ENCODE measurements around the gene BRSK2.
"Not testable (repeated sequence)": the region's sequence is repeated elsewhere in the genome, so short reads cannot be mapped to it uniquely, and the experiment has no call there.

The BRSK2 gene

DNA sequence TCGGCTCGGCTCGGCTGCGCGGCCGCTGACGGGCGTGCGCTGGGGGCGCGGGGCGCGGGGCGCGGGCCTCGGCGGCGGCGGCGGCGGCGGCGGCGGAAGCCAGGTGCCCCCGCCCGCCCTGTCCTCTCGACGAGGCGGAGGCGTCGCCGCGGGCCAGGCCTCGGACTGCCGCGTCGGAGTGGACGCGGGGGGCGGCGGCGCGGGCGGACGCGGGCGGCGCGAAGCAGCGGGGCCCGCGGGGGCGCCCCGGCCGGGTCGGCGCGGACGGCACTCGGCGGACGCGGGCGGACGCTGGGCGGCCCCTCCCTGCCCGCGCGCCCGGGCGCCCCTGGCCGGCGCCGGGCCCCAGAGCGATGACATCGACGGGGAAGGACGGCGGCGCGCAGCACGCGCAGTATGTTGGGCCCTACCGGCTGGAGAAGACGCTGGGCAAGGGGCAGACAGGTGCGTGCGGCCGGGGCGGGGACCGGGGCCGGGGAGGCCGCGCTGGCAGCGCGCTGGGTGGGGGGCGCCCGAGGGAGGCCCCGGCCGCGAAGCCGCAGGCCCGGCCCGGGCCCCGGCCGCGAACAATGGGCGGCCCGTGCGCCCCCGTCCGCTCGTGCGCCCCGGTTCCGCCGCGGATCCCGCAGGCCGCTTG is at the start of gene BRSK2:
TSS of gene BRSK2 (plus strand) at position 3 of the 637 bp plus-strand sequence. CDS start at position 354, 351 bp downstream.
- peak within 1 kb of the TSS; percentile 53 for H3K4me3 ChIP-seq (ENCODE audit: low read depth, low read length)

- no peak overlapping the region for H3K4me3 ChIP-seq (ENCODE audit: low read depth, low read length)
These were observed 49.6 kb upstream of the BRSK2 start for GRCh38 chr11:1340111-1340510.

GRCh38 chr11:1341226-1341625 is 48.5 kb upstream of the BRSK2 start:
- not testable (repeated sequence) for H3K4me3 ChIP-seq (ENCODE audit: low read depth, low read length)

- H3K4me3 ChIP-seq (ENCODE audit: low read depth, low read length): no peak overlapping the region
These were observed 47.7 kb upstream of the BRSK2 start for GRCh38 chr11:1341928-1342524.

DNA sequence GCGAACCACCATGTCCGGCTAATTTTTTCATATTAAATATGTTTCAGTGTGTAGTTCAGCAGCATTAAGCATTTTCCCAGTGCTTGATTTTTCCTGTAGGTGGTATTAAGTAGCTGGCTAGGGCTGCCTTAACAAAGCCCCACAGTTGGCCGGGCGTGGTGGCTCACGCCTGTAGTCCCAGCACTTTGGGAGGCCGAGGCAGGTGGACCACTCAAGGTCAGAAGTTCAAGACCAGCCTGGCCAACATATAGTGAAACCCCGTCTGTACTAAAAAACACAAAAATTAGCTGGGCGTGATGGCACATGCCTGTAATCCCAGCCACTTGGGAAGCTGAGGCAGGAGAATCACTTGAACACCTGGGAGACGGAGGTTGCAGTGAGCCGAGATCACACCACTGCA is 46.8 kb upstream of the BRSK2 start:
- no peak overlapping the region for H3K4me3 ChIP-seq (ENCODE audit: low read depth, low read length)

DNA sequence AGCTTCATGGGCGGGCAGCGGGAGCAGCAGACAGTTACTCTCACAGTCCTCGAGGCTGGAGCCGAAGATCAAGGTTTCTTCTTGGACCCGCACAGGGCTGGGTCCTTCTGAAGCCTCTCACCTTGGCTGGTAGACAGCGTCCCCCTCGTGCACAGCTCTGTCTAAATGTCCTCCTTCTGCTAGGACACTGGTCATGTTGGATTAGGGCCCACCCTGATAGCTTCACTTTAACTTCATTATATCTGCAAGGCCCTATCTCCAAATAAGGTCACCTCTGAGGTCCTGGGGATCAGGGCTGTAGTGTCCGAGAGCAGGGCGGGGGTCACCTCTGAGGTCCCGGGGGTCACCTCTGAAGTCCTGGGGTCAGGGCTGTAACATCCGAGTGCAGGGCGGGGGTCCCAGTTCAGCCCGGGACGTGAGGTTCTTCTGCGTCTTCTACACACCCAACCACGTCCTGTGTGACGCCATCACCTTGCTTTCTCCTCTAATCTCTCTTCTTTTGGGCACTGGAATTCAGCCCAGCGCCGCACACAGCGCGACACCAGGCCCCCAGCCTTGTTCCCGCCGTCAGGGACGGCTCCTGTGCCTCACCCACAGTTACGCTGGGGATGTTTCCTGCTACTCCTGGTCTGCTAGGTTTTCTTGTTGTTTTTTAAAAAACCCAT is 46.2 kb upstream of the BRSK2 start:
- no peak overlapping the region for H3K4me3 ChIP-seq (ENCODE audit: low read depth, low read length)

DNA sequence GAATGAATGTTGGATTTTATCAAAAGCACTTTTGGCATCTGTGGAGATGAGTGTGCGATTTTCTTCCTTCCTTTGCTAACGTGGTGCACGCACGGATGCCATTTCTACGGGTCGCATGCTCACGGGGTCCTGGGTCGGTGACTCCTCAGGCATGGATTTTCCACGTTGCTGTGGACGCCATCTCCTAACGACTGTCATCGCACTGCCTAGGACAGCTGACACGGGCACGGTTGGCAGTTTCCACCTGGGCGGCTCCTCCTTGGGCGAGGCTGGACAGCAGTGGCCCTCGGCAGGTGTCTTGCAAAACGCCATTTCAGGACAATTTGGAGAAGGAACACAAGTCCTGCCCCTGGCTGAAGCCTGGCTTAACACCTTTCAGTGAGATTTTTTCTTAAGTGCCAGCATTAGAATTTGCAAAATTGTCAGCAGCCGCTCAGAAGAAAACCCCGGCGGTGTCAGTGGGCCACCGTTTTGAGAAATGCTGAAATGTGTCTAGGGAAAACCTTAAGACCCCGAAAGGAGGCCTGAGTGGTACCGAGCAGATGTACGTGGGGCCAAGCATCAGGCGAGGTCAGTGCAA is 45.6 kb upstream of the BRSK2 start:
- no peak overlapping the region for H3K4me3 ChIP-seq (ENCODE audit: low read depth, low read length)

- no peak overlapping the region for H3K4me3 ChIP-seq (ENCODE audit: low read depth, low read length)
These were observed 43.8 kb upstream of the BRSK2 start for GRCh38 chr11:1345737-1346513.

- no peak overlapping the region for H3K4me3 ChIP-seq (ENCODE audit: low read depth, low read length)
These were observed 42.9 kb upstream of the BRSK2 start for GRCh38 chr11:1346669-1347390.

DNA sequence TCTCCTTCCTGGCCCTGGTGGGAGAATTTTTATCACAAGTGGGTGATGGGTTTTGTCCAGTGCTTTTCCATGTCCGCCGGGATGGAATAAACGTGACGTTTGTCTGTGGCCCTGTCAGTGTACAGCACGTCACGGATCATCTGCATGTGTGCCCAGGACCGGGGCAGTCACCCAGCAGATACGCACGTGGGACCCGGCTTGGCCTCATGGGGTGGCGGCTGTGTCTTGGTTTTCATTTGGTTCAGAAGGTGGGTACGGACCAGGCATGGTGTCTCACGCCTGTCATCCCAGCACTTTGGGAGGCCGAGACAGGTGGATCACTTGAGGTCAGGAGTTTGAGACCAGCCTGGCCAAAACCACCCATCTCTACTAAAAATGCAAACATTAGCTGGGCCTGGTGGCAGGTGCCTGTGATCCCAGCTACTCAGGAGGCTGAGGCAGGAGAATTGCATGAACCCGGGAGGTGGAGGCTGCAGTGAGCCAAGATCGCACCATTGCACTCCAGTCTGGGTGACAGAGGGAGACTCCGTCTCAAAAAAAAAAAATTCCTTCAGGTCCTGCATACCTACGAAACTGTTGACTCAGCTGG is 42.2 kb upstream of the BRSK2 start:
- H3K4me3 ChIP-seq (ENCODE audit: low read depth, low read length): not testable (repeated sequence)

- H3K4me3 ChIP-seq (ENCODE audit: low read depth, low read length): no peak overlapping the region
These were observed 41.5 kb upstream of the BRSK2 start for GRCh38 chr11:1348146-1348795.

GRCh38 chr11:1348796-1349326 is 40.9 kb upstream of the BRSK2 start:
- H3K4me3 ChIP-seq (ENCODE audit: low read depth, low read length): no peak overlapping the region

- H3K4me3 ChIP-seq (ENCODE audit: low read depth, low read length): no peak overlapping the region
These were observed 40.2 kb upstream of the BRSK2 start for GRCh38 chr11:1349327-1350041.

DNA sequence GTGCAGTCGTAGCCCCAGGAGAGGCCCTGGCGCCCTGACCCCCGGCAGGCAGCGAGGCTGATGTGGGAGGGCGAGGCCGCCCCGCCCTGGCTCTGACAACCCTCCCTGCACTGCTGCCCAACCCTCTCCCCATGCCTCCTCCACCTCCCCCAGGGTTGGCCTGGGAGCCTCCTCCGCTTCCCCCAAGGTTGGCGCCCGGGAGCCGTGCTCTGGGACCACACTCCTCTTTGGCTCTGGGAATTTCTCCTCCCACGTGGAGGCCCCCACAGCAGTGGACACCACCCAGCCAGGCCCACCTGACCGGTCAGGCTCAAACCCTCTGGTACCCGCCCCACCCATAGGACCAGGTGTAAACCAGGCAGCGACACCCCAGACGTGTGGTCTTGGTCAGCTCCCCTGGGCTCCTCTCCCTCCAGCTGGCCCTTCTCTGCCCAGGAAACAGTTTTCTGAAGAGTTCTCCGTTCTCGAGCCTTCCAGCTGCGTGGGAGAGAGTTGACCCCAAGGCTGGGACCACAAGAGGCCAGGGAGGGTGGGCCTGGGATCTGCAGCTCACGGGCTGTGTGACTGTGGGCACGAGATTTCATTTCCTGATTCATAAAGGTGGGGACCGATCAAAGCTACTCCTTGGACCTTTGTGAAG is 39.5 kb upstream of the BRSK2 start:
- H3K4me3 ChIP-seq (ENCODE audit: low read depth, low read length): no peak overlapping the region

GRCh38 chr11:1351278-1351937 is 38.3 kb upstream of the BRSK2 start:
- H3K4me3 ChIP-seq (ENCODE audit: low read depth, low read length): no peak overlapping the region

GRCh38 chr11:1352696-1353382 is 36.9 kb upstream of the BRSK2 start:
- H3K4me3 ChIP-seq (ENCODE audit: low read depth, low read length): no peak overlapping the region

Data from iPS-11a (cell line).